DLD1 (cell line): ENCODE results near the gene DTHD1.

Experiments used
- in situ Hi-C: cut with HindIII; loops from 2 replicates; pipeline ENCODE4 v1.10.0; 2017; ENCODE audit warnings: low sequenced_read_pairs

The DTHD1 gene

GRCh38 chr4:36338973-36339372 lies 57.6 kb downstream of the DTHD1 start:
- in situ Hi-C loops, result no loop called here

GRCh38 chr4:36341936-36342335 lies 60.5 kb downstream of the DTHD1 start:
- in situ Hi-C loops, result no loop called here

DNA sequence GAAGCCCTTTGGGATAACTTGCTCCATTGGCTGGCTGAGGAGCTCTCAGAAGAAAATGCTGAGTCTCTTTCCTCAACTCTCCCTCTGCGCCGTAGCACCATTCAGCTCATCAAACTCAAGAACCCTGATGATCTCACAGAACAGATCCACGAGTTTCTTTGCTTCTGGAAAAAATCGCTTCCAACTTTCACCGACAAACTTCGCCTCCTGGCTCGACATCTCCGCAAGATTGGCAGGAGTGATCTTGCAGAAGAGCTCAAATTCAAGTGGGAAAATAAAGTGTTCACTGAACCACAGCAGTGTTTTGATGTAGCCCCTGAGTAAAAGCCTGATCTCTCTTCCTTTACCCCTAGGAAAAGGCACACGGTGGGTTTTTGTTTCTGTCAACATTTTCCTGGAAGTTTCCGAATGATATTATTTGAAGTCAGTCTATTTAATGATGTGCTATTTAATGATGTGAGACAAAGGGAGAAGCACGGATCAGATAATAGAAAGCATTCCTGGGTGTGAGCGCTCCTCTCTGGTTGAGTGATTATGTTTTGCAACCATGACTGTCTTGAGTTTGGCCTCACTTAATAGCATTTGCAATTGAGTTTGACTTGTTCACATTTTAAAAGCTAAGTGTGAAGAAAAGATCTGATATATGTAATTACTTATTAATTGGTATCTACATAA lies 62.2 kb downstream of the DTHD1 start:
- in situ Hi-C loops, result no loop called here

DNA sequence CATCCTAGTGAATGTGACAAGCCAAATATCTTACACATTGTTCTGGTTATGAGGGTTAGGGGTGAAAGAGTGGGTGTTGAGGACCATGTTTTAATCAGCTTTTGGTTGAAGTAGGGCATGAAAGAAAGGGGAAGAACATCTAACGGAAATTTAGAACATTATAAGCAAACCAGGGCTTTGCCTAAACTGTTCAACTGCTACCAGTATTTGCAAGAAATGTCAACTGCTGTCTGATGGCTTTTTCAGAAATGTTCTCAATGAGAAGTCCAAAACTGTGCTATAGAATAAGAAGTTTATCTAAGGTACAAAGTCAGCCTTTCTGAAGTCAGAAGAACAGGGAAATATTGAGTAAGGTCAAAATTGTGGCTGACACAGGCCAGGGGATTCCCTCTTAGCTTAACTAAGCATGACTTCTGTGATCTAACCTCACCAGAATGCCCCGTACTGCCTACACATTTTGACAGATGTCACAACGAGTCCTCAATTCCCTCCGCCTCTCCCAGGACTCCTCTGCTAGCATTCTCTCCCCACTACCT lies 67.1 kb downstream of the DTHD1 start:
- in situ Hi-C loops, result no loop called here

GRCh38 chr4:36349938-36350549 lies 68.6 kb downstream of the DTHD1 start:
- in situ Hi-C loops, result no loop called here

- in situ Hi-C loops, result no loop called here
These were observed 69.8 kb downstream of the DTHD1 start for GRCh38 chr4:36351082-36351666.

GRCh38 chr4:36353998-36354397 lies 72.6 kb downstream of the DTHD1 start:
- in situ Hi-C loops, result no loop called here

- in situ Hi-C loops, result no loop called here
These were observed 76.8 kb downstream of the DTHD1 start for GRCh38 chr4:36358173-36358572.

DNA sequence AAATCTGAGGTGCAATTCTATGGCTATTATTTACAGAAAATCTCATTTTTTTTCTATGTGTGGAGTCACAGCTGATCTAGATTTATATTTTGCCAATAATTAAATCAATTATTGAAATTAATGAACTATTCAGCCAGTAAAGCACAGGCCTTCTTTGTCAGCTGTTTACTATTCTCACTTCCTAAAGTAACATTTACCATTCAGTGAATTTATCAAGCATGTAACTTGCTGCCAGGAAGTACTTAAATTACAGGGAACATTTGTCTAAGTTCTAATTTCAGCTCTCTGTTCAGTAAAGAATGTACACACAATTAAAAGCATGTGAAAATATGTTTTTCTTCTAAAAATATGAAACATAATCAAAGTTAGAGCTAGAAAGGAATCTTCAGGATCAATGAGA lies 79.3 kb downstream of the DTHD1 start:
- in situ Hi-C loops, result no loop called here

- in situ Hi-C loops, result no loop called here
These were observed 81.6 kb downstream of the DTHD1 start for GRCh38 chr4:36363024-36363423.

GRCh38 chr4:36374836-36375511 lies 93.6 kb downstream of the DTHD1 start:
- in situ Hi-C loops, result no loop called here

- in situ Hi-C loops, result no loop called here
These were observed 104.6 kb downstream of the DTHD1 start for GRCh38 chr4:36385951-36386571.

DNA sequence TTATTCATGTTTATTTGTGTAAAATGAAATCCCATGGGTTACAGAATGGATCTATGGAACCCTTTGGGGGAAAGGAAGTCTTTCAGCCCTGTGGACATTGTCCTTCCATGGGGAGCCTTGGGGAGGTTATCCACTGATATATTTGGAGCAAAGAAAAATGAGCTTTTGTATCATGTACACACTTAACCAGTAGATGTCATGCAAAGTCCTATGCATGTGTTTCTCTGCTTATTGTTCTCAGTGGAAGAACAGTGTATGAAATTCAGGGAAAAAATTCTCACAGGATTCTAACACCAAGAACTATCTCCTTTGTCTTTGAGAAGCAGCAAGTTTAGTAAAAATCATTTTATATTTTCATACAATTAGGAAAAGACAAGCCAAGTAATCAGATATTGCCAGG lies 105.3 kb downstream of the DTHD1 start:
- in situ Hi-C loops, result no loop called here

DNA sequence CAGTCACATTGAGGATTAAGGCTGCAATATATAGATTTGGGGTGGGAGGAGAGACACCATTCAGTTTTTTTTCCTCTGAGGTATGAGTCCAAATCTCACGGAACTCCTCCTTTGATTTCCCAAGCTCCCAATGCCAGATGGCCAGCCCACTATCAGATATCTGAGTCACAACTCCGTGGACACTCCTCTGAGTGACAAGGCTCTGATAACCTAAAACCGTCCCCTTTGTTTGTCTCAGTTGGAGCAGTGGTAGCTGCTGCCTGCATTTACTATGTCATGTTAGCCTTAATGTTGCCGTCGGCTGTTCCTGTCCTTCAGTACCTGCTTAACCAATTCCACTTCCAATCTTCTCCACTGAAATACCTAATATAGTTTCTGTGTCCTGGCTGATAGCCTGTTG lies 107.3 kb downstream of the DTHD1 start:
- in situ Hi-C loops, result no loop called here

DNA sequence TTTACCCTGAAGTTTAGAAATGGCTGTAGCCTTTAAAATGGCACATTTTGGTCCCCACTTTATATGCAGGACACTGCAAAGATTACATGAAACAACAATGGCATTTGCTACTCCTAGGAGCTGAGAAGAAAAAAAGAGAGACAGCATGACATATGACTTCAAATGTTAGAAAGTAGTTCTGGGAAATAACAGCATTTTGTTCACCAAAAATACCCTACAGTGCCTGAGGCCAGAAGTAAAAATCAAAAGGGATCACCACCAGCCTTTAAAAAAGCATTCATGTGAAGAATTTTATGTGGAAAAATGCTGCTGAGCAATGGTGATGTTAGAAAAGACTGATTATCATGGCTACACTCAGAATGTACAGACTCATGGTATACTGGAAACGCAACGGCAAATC lies 110.0 kb downstream of the DTHD1 start:
- in situ Hi-C loops, result no loop called here

DNA sequence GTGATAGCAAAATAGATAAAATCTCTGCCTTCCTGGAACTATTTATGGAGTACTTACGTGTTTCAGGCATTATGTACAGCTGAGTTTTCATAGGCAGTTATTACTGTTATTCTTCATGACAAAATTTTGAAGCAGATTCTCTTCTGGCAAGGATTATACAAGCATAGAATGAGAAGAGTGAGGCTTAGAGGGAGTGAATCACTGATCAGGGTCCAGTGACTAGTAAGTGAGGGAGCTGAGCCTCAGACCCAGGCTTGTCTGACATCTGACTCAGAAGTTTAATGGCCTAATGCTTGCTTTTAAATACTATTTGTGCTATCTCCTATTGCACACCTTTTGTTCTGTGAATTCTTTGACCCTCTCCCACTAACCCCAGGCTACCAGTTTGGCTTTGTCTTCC lies 110.6 kb downstream of the DTHD1 start:
- in situ Hi-C loops, result no loop called here

DNA sequence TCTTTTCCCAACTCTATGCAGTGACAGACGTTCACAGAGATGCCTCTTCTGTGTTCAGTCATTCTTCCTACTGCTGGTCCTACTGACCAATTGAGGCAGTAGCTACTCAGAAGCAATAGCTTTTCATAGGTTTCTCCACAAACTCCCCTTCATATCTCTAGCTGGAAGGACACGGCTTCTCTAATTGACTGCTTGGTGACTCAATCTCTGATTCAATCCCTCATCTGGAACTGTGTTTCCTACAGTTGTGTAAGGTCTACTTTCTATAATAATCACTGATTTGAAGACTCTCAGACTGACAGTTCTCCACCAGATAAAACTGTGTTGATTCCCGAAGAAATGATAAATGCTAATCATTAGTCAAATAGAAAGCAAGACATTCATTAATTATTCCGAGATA lies 111.5 kb downstream of the DTHD1 start:
- in situ Hi-C loops, result no loop called here
